Measurements from ENCODE around the gene ZNF22.

ZNF22 gene

GRCh38 chr10:44992732-44993225 lies 7.9 kb upstream of the ZNF22 start:
- H3K9me3 ChIP-seq (ENCODE audit: control insufficient read depth, insufficient read depth, low read length), result no peaks in the 10 kb centered on the region
- no peak overlapping the region for H3K4me3 ChIP-seq (ENCODE audit: low read length)
- H3K4me1 ChIP-seq (ENCODE audit: control insufficient read depth, insufficient read depth, low read length), result peaks cover 8% of the 10 kb centered on the region
- no CpG with 5 or more reads among the region's 8 CpGs for WGBS (ENCODE audit: insufficient coverage, insufficient read length)
- DNase-seq (ENCODE audit: low read depth, low spot score), result no peak
- no peaks in the 10 kb centered on the region for H3K27me3 ChIP-seq (ENCODE audit: control insufficient read depth, insufficient read depth, low read length)
- no peaks in the 10 kb centered on the region for H3K36me3 ChIP-seq (ENCODE audit: control insufficient read depth, insufficient read depth, low read length)
- no peak overlapping the region for H3K27ac ChIP-seq (ENCODE audit: low read length)

- no CpG with 5 or more reads among the region's 14 CpGs for WGBS (ENCODE audit: insufficient coverage, insufficient read length)
- no peak for DNase-seq (ENCODE audit: low read depth, low spot score)
- H3K27me3 ChIP-seq (ENCODE audit: control insufficient read depth, insufficient read depth, low read length), result no peaks in the 10 kb centered on the region
- H3K36me3 ChIP-seq (ENCODE audit: control insufficient read depth, insufficient read depth, low read length), result no peaks in the 10 kb centered on the region
- no peak overlapping the region for H3K4me3 ChIP-seq (ENCODE audit: low read length)
- peaks cover 8% of the 10 kb centered on the region for H3K4me1 ChIP-seq (ENCODE audit: control insufficient read depth, insufficient read depth, low read length)
- no peak overlapping the region for H3K27ac ChIP-seq (ENCODE audit: low read length)
- H3K9me3 ChIP-seq (ENCODE audit: control insufficient read depth, insufficient read depth, low read length), result no peaks in the 10 kb centered on the region
Observed at GRCh38 chr10:44993226-44993921, 7.3 kb upstream of the ZNF22 start.

GRCh38 chr10:44993922-44994751 lies 6.6 kb upstream of the ZNF22 start:
- Histone ChIP-seq H3K4me1 (ENCODE audit: control insufficient read depth, insufficient read depth, low read length) (peaks cover 8% of the 10 kb centered on the region), H3K4me3 (ENCODE audit: low read length) (no peak overlapping the region), H3K36me3 (ENCODE audit: control insufficient read depth, insufficient read depth, low read length) (no peaks in the 10 kb centered on the region), H3K27me3 (ENCODE audit: control insufficient read depth, insufficient read depth, low read length) (no peaks in the 10 kb centered on the region), H3K9me3 (ENCODE audit: control insufficient read depth, insufficient read depth, low read length) (no peaks in the 10 kb centered on the region), H3K27ac (ENCODE audit: low read length) (no peak overlapping the region)
- DNase-seq (ENCODE audit: low read depth, low spot score), result no peak
- WGBS (ENCODE audit: insufficient coverage, insufficient read length), result no CpG with 5 or more reads among the region's 11 CpGs

GRCh38 chr10:44994752-44995530 lies 5.8 kb upstream of the ZNF22 start:
- H3K27me3 ChIP-seq (ENCODE audit: control insufficient read depth, insufficient read depth, low read length), result no peaks in the 10 kb centered on the region
- H3K36me3 ChIP-seq (ENCODE audit: control insufficient read depth, insufficient read depth, low read length), result no peaks in the 10 kb centered on the region
- WGBS (ENCODE audit: insufficient coverage, insufficient read length), result no CpG with 5 or more reads among the region's 9 CpGs
- no peaks in the 10 kb centered on the region for H3K9me3 ChIP-seq (ENCODE audit: control insufficient read depth, insufficient read depth, low read length)
- peaks cover 5% of the 10 kb centered on the region; the same call in 1 of the 2 replicates for H3K4me1 ChIP-seq (ENCODE audit: control insufficient read depth, insufficient read depth, low read length)
- no peak overlapping the region for H3K4me3 ChIP-seq (ENCODE audit: low read length)
- no peak for DNase-seq (ENCODE audit: low read depth, low spot score)
- no peak overlapping the region for H3K27ac ChIP-seq (ENCODE audit: low read length)

DNA sequence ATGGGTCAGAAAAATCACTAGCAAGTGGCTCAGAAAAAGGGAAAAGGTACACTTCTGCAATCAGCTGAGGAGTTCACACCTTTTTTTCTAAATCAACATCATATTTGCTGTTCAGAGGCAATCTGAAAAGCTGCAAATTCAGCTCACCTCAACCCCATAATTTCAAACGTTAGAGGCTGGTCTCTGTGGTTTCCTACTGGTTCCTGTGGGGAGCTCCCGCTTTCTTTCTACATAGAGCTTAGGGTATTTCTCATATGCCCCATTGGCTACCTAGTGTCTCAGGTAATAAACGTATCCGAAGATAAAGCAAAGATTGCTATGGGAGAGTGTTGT lies 5.2 kb upstream of the ZNF22 start:
- Histone ChIP-seq H3K4me1 (ENCODE audit: control insufficient read depth, insufficient read depth, low read length) (peaks cover 9% of the 10 kb centered on the region), H3K4me3 (ENCODE audit: low read length) (no peak overlapping the region), H3K36me3 (ENCODE audit: control insufficient read depth, insufficient read depth, low read length) (no peaks in the 10 kb centered on the region), H3K27ac (ENCODE audit: low read length) (no peak overlapping the region), H3K9me3 (ENCODE audit: control insufficient read depth, insufficient read depth, low read length) (no peaks in the 10 kb centered on the region), H3K27me3 (ENCODE audit: control insufficient read depth, insufficient read depth, low read length) (no peaks in the 10 kb centered on the region)
- DNase-seq (ENCODE audit: low read depth, low spot score), result no peak
- no CpG with 5 or more reads among the region's 4 CpGs for WGBS (ENCODE audit: insufficient coverage, insufficient read length)

DNA sequence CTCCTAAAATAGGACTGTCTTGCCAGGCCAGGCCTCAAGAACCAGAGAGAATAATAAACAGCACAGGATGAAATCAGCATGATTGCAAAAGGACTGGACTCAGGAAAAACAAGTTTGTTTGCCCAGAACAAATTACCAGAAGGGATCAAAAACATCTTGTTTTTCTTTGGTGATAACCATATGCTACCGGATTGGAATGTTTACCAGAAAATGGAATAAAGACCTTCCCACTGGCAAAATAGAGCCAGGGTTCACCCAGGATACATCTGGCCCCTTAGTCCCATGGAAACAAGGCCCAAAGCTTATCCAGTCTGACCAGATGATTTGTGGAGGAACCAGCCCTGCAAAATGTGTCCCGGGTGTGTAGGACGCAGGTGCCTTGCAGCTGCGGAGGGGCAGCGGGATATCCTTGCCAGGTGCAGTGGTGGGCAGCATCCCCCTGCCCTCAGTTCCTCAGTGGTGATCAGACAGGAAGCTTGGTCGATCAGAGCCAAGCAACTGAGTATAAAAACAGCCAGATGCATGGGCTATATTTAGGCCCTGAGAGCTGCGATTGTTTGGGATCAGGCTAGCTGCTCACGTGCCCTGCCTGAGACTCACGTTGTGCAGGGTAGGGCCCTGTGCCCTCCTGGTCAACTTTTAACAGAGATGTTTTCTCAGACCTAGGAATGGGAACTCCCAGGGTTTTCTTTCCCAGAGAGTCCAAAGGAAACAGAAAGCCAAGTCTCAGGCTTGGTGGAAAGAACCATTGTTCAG lies 4.6 kb upstream of the ZNF22 start:
- H3K36me3 ChIP-seq (ENCODE audit: control insufficient read depth, insufficient read depth, low read length), result no peaks in the 10 kb centered on the region
- H3K4me3 ChIP-seq (ENCODE audit: low read length), result no peak overlapping the region
- H3K9me3 ChIP-seq (ENCODE audit: control insufficient read depth, insufficient read depth, low read length), result no peaks in the 10 kb centered on the region
- WGBS (ENCODE audit: insufficient coverage, insufficient read length), result no CpG with 5 or more reads among the region's 9 CpGs
- peaks cover 6% of the 10 kb centered on the region for H3K4me1 ChIP-seq (ENCODE audit: control insufficient read depth, insufficient read depth, low read length)
- no peak overlapping the region for H3K27ac ChIP-seq (ENCODE audit: low read length)
- no peaks in the 10 kb centered on the region for H3K27me3 ChIP-seq (ENCODE audit: control insufficient read depth, insufficient read depth, low read length)
- no peak for DNase-seq (ENCODE audit: low read depth, low spot score)

DNA sequence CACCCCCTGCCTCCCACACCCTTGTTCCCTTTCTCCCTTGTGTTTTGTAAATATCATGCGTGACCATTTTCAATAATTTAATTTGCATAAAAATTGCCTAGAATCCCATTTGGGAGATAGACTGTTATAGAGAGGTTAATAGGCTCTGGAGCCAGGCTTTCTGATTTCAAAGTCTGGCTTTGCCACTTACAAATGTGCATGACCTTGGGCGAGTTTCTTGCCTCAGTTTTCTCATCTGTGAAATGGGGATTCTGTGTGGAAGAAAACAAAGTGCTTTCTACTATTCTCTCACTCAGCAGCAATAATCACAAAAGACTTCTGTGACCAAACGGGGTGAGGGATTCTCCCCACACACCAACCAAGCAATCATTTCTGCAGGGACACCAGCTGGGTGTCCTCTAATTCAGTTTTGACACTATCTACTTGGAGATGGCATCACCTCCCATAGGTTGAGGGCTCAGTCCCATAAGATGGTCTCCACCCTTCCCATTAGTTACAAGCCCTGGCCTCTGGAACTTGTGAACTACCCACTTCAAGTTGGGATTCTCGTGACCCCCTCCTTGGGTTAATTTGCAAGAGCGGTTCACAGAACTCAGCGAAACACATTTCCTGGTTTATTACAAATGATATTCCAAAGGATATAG lies 3.5 kb upstream of the ZNF22 start:
- Histone ChIP-seq H3K9me3 (ENCODE audit: control insufficient read depth, insufficient read depth, low read length) (no peaks in the 10 kb centered on the region), H3K27me3 (ENCODE audit: control insufficient read depth, insufficient read depth, low read length) (no peaks in the 10 kb centered on the region), H3K4me1 (ENCODE audit: control insufficient read depth, insufficient read depth, low read length) (peaks cover 5% of the 10 kb centered on the region), H3K4me3 (ENCODE audit: low read length) (no peak overlapping the region), H3K27ac (ENCODE audit: low read length) (no peak overlapping the region), H3K36me3 (ENCODE audit: control insufficient read depth, insufficient read depth, low read length) (no peaks in the 10 kb centered on the region)
- DNase-seq (ENCODE audit: low read depth, low spot score), result no peak
- no CpG with 5 or more reads among the region's 6 CpGs for WGBS (ENCODE audit: insufficient coverage, insufficient read length)

GRCh38 chr10:44998146-44998631 lies 2.5 kb upstream of the ZNF22 start:
- WGBS (ENCODE audit: insufficient coverage, insufficient read length), result no CpG with 5 or more reads among the region's 6 CpGs
- no peak for DNase-seq (ENCODE audit: low read depth, low spot score)
- Histone ChIP-seq H3K9me3 (ENCODE audit: control insufficient read depth, insufficient read depth, low read length) (no peaks in the 10 kb centered on the region), H3K27ac (ENCODE audit: low read length) (no peak overlapping the region), H3K4me3 (ENCODE audit: low read length) (no peak overlapping the region), H3K27me3 (ENCODE audit: control insufficient read depth, insufficient read depth, low read length) (no peaks in the 10 kb centered on the region), H3K4me1 (ENCODE audit: control insufficient read depth, insufficient read depth, low read length) (peaks cover 5% of the 10 kb centered on the region), H3K36me3 (ENCODE audit: control insufficient read depth, insufficient read depth, low read length) (no peaks in the 10 kb centered on the region; the same call in 1 of the 2 replicates)

DNA sequence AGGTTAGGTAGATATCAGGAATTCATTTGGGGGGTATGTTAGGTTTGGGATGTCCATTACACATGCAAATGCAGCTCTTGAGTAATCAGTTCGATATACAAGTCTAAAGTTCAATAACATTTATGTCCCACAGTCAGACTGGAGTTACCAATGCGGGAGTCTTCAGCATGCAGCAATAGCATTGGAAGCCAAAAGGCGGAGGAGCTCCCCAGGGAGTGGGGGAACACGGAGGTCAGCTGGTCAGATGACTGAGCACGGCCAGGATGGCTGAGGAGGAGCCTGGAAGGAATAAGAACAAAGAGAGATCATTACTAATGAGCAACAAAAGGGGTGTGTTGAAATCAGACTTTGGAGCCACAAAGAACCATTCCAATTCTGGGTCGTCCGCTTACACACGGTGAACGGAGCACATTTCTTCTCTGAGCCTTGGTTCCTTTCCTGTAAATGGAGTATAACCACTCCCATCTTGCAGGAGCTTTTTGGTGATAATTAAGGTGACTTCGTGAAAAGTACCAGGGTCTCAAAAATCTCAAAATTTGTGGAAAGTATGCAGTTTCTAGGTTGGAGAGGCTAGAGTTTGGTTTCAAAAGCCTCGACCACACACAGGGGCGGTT lies 478 bp upstream of the ZNF22 start:
- no CpG with 5 or more reads among the region's 12 CpGs for WGBS (ENCODE audit: insufficient coverage, insufficient read length)
- no peaks in the 10 kb centered on the region; the same call in 1 of the 2 replicates for H3K36me3 ChIP-seq (ENCODE audit: control insufficient read depth, insufficient read depth, low read length)
- H3K4me3 ChIP-seq (ENCODE audit: low read length), result peak overlapping the region; percentile 79; the same call in 1 of the 2 replicates
- peaks cover 4% of the 10 kb centered on the region for H3K4me1 ChIP-seq (ENCODE audit: control insufficient read depth, insufficient read depth, low read length)
- H3K9me3 ChIP-seq (ENCODE audit: control insufficient read depth, insufficient read depth, low read length), result no peaks in the 10 kb centered on the region
- H3K27ac ChIP-seq (ENCODE audit: low read length), result no peak overlapping the region
- DNase-seq (ENCODE audit: low read depth, low spot score), result no peak
- H3K27me3 ChIP-seq (ENCODE audit: control insufficient read depth, insufficient read depth, low read length), result no peaks in the 10 kb centered on the region
